ENCODE data around the gene CEACAM4.
"Not testable (repeated sequence)": the region's sequence is repeated elsewhere in the genome, so short reads cannot be mapped to it uniquely, and the experiment has no call there.

The CEACAM4 gene

DNA sequence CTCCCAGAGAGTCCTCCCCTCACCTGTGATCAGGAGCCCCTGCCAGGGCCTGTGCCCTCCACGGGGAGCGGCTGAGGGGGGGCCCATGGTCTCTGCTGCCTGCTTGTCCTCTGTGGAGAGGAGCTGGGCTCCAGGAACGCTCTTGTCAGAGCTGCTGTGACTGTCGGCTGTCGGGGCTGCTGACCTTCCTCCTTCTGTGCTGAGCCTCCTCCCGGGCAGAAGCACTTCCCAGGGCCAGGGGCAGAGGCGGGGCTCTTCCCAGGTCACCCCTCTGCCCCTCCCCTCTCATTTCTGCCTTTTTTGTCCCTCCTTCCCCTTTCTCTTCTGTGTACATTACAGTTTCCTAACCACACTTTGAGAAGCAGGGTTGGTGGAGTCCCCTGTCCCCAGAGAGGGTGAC is at the start of gene CEACAM4:
TSS of gene CEACAM4 (minus strand) at position 198 of the 400 bp plus-strand sequence. CDS start at position 87, 111 bp downstream.
- peak; percentile 88 for DNase-seq

DNA sequence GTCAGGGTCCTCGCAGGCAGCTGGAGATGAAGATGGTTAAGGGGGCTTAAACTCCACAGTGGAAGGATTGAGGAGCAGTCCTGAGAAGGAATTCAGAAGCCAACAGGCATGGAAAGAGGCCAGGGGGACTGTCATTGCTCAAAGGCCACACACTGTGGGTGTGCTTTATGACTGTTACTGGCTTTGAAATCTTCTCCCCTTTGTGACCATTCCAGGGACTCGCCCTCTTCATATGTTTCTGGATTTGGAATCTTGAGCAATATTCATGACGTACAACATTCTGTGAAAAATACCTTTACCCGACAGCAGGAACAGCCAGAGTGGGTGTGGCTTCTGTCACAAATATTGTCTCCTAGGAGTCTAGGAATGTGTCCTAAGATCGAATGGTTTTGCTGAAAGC is 44.6 kb upstream of the CEACAM4 start:
- no peak for DNase-seq

DNA sequence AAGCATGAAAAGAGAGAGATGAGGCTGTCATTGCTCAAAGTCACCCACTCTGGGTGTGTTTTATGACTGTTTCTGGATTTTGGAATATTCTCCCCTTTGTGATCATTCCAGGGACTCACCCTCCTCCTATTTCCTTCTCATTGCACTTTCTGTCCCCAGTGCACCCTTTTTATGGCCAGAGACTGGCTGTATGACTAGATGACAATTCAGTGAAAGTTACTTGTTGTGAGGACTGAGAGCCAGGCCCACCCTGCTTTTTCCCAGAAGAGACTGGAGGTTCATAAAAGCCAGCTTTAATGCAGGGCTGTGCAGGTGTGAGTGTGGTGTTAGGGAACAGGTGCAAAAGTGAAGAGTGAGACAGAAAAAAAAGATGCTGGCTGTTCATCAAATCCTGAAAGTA is 43.9 kb upstream of the CEACAM4 start:
- no peak for DNase-seq

GRCh38 chr19:41668315-41668714 is 41.4 kb upstream of the CEACAM4 start:
- DNase-seq = no peak

DNA sequence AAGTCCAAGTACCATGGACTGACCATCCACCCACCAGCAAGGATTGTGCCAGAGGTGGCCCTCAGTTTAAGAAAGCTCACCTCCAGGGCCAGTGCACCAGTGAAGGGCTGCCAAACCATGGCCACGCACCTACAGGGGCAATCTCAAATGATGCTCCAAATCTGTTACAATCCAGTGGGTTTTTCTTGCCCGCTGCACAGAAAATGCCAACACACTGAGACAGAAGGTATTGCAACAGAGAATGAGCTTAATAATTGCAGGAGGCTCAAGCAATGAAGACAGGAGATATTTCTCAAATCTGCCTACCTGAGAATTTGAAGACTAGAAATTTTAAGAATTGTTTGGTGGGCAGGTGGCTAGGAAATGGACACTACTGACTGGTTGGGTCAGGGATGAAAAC is 39.2 kb upstream of the CEACAM4 start:
- no peak for DNase-seq

DNA sequence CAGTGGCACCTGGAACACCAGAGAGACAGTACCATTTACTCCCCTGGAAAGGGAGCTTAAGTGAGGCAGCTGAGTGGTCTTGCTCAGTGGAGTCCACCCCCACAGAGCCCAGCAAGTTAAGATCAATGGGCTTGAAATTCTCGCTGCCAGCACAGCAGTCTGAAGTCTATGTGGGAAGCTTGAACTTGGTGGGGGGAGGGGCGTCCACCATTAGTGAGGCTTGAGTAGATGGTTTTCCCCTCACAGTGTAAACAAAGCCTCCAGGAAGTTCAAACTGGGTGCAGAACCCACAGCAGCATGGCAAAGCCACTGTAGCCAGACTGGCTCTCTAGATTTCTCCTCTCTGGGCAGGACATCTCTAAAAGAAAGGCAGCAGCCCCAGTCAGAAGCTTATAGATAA is 30.3 kb upstream of the CEACAM4 start:
- DNase-seq = no peak

DNA sequence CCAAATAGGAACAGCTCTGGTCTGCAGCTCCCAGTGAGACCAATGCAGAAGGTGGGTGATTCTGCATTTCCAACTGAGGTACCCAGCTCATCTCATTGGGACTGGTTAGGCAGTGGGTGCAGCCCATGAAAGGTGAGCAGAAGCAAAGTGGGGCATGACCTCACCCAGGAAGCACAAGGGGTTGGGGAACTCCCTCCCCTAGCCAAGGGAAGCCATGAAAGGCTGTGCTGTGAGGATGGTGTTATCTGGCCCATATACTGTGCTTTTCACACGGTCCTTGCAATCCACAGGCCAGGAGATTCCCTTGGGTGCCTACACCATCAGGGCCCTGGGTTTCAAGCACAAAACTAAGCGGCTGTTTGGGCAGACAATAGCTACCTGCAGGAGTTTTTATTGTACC is 29.9 kb upstream of the CEACAM4 start:
- DNase-seq = not testable (repeated sequence)

GRCh38 chr19:41652250-41652649 is 25.4 kb upstream of the CEACAM4 start:
- no peak for DNase-seq

DNA sequence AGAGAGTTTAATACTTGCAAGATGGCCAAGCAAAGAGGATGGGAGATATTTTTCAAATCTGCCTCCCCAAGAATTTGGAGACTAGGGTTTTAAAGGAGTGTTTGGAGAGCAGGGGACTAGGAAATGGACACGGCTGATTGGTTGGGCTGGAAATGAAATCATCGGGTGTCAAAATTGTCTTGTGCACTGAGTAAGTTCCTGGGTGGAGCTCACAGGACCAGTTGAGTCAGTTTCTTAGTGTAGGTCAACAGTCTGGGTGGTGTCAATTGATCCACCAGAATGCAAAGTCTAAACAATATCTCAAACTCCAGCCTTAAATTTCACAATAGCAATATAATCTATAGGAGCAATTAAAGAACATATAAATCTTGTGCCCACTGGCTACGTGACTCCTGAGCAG is 23.0 kb upstream of the CEACAM4 start:
- no peak for DNase-seq

GRCh38 chr19:41646589-41647204 is 19.8 kb upstream of the CEACAM4 start:
- DNase-seq = peak; percentile 58

- peak; percentile 69 for DNase-seq
Observed at GRCh38 chr19:41641879-41642485, 15.1 kb upstream of the CEACAM4 start.

DNA sequence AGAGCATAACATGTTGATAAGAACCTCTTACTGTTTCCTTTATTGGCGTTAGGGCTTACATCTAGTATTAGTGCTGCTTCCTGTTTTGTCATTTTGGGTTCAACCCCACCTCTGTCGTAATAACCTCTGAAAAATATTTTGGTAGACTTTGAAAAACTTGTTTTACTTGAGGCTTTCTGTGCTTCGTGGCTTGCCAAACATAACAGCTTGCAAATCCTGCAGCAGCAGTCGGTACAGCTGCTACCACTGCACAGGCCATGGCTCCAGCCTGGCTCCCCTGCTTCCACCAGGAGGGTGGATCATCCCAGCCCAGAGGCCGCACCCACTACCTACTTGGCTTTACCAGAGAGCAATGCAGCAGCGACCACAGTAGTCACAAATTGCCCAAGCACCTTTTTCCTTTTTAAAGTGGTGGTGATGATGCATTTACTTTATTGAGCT is 11.8 kb upstream of the CEACAM4 start:
- peak; percentile 96 for DNase-seq

- DNase-seq = peak; percentile 92
Observed at GRCh38 chr19:41637484-41637883, 10.6 kb upstream of the CEACAM4 start.

- no peak for DNase-seq
Observed at GRCh38 chr19:41627966-41628675, 1.2 kb upstream of the CEACAM4 start.

DNA sequence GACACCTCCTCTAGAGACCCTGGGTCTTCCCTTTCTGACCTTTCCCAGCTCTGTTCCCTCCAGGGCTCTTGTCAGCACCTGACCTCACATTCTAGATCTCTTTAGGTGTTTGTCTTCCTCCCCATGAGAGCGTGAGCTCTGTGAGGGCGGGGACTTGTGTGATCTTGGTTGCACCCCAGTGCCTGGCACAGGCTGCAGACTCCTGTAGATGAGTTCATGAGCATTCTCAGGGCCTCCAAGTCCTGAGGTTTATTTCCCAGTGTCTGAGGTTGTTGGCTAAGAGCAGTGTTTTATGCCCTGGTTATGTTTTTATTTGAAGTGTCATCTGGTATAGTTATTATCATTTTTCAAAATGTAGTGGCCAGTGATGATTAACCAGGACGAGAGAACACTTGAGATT is 596 bp downstream of the CEACAM4 start:
- no peak for DNase-seq

- no peak for DNase-seq
Observed at GRCh38 chr19:41624937-41625336, 1.9 kb downstream of the CEACAM4 start.

DNA sequence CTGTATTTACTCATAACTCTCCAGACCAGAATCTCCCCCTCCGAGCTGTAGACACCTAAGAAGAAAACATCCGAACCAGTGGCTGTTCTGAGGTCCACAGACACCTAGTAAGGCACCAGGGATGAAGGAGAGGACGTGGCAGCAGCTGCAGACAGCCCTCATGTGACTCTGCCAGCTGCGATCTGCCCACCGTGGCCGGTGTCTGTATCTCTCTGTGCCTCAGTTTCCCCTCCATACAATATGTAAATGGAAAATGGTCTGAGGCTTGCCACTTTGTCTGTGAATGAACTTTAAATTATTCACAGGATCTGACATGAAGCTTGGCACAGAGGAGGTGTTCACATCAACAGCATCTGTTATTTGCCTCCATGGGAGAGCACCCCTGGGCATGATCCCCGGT is 2.4 kb downstream of the CEACAM4 start:
- DNase-seq = no peak

DNA sequence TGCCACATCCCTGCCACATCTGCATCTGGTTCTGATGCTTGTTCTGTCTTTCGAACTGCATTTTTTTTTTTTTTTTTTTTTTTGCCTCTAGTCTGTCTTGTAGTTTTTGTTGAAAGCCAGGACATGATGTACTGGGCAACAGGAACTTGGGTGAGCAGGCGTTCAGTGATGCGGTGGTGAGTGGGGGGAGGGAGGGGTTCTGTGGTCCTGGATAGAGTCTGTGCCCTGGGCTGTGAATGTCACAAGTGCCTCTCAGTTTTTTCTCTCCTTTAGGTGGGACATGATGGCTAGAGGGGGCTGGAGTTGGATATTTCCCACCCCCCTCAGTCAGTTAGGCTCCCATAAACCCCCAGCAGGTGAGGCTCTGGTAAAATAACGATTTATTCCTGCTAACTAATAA is 3.5 kb downstream of the CEACAM4 start:
- DNase-seq = no peak

DNA sequence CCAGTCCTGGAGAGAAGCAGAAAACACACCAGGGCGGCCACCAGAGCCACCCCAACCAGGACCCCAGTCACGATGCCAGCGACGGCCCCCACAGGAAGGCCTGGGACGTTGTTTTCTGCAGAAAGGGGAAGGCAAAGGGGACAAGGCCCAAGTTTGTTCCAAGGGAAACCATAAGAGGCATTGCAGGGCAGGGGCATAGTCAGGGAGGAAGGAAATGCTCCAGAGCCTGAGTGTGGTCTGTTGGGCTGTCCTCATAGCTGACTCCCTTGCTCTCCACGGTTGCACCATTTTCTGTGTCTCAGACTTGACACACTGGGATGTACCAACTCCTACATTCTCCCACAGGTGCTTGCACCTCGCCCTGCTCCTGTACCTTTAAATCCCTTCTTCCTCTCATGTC is 5.2 kb downstream of the CEACAM4 start:
- peak; percentile 88 for DNase-seq

GRCh38 chr19:41621226-41621625 is 5.6 kb downstream of the CEACAM4 start:
- peak; percentile 32 for DNase-seq

- no peak for DNase-seq
Observed at GRCh38 chr19:41620171-41620570, 6.7 kb downstream of the CEACAM4 start.

DNA sequence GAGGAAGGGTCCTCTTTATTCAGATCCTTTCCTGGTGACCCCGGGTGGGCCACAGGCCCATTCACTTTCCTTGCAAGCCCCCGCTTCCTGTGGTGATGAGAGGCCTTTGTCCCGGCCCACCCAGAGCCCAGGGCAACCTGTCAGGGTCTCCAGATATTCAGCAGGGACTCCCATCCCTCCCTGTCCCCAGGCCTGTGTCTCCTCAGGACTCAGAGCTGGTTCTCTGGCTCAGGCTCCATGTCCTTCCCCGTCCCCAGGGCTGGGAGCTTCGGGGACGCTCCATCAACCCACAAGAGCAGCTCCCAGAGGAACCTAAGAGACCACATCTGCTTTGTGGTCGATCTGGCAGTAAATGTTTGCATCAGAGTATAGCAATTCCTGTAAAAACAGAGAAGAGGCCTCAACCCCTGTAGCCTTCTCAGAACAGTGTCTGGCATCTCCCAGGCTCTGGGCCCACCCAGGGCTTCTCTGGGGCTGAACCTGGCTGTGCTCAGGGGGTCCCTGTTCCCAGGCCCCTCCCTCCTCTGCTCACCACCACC is 7.8 kb downstream of the CEACAM4 start:
- DNase-seq = peak; percentile 93

- DNase-seq = no peak
Observed at GRCh38 chr19:41617941-41618730, 8.7 kb downstream of the CEACAM4 start.

Measured in MV-4-11 (cell line).